Adrenal gland (tissue), 5 donors: Measurements from ENCODE around the gene MARF1.

Experiments
- CTCF ChIP-seq, 6 experiments: fragments of 450-650 bp in 4 of 6; fragments of 200-600 bp in 2 of 6; sonication (generic) in 1 of 6; IDR thresholded peaks; 1 replicate in 5 of 6; 2 replicates in 1 of 6; pipeline versions ENCODE4 v1.5.1 to v1.8.0; 2016 to 2021; ENCODE audit warnings: antibody characterized with exemption in 6 of 6, mild to moderate bottlenecking in 2 of 6, moderate library complexity in 1 of 6
- POLR2A ChIP-seq, 2 donors: fragments of 450-650 bp; IDR thresholded peaks; one replicate each; pipeline ENCODE4 v1.6.1; 2017; ENCODE audit warnings: antibody characterized with exemption in 2 of 2, mild to moderate bottlenecking in 2 of 2, moderate library complexity in 1 of 2
- donor health status: DM: no; HTN: no; CAD: no.

- TF ChIP-seq POLR2A (IDR thresholded peaks at IDR 0.05), result no peak
- TF ChIP-seq CTCF (IDR thresholded peaks at IDR 0.05), result no peak
Observed at GRCh38 chr16:15639061-15639568, 3.8 kb downstream of the MARF1 start.
